Suprapubic skin (tissue), 4 donors: ENCODE results near the gene CDH13. TPM values are rescaled to one million over a fixed set of nuclear protein-coding genes. Genes with fewer than 3 reads are reported as not detected.

ENCODE experiments used
- DNase-seq, 2 donors: peaks; one replicate each; pipeline ENCODE4 v3.0.0-alpha.2; 2019; ENCODE audit warnings: low spot score in 2 of 2
- H3K27ac ChIP-seq: fragments of 200-600 bp; sonication (generic); one replicate; pipeline ENCODE4 v1.5.1; 2019
- H3K27me3 ChIP-seq: fragments of 200-600 bp; sonication (generic); one replicate; pipeline ENCODE4 v1.5.1; 2019
- H3K36me3 ChIP-seq: fragments of 200-600 bp; sonication (generic); one replicate; pipeline ENCODE4 v1.5.1; 2019
- H3K4me1 ChIP-seq: fragments of 200-600 bp; sonication (generic); one replicate; pipeline ENCODE4 v1.5.1; 2019
- H3K4me3 ChIP-seq: fragments of 200-600 bp; sonication (generic); one replicate; pipeline ENCODE4 v1.5.1; 2019; ENCODE audit warnings: mild to moderate bottlenecking
- H3K9me3 ChIP-seq: fragments of 200-600 bp; sonication (generic); one replicate; pipeline ENCODE4 v1.5.1; 2019
- EP300 ChIP-seq: sonication (generic); formaldehyde crosslinking; IDR thresholded peaks from one replicate; pipeline ENCODE4 v1.6.1; 2017; ENCODE audit warnings: antibody characterized with exemption
- POLR2A ChIP-seq, 2 donors: fragments of 450-650 bp; IDR thresholded peaks; one replicate each; pipeline ENCODE4 v1.6.1; 2017; ENCODE audit warnings: antibody characterized with exemption in 2 of 2, mild to moderate bottlenecking in 2 of 2, moderate library complexity in 2 of 2
- POLR2AphosphoS5 ChIP-seq, 3 donors: sonication (generic); formaldehyde crosslinking; IDR thresholded peaks; one replicate each; pipeline ENCODE4 v1.6.1; 2017; ENCODE audit warnings: antibody characterized with exemption in 3 of 3
- WGBS: methylation state at CpG from one replicate; pipeline ENCODE4 v1.1.5; 2018; 5-methylcytosine and 5-hydroxymethylcytosine counted together
- total RNA-seq, 4 donors: library from RNA; depleted of rRNA; stranded (reverse); fragments of >200 nt; gene quantifications; one replicate each; pipeline ENCODE4 v1.1.0, GENCODE V29; 2016
- TF ChIP-seq, protein P1 (sequence below), 2 donors: fragments of 200-600 bp in 1 of 2; fragments of 450-650 bp in 1 of 2; sonication (generic) in 1 of 2; IDR thresholded peaks; one replicate each; pipeline ENCODE4 v1.5.1; 2016 to 2019; ENCODE audit warnings: antibody characterized with exemption in 2 of 2, mild to moderate bottlenecking in 1 of 2, moderate library complexity in 1 of 2

Gene CDH13
- total RNA-seq, 4 donors from 2014 or later = 90.4 to 176 (median 139) TPM

DNA sequence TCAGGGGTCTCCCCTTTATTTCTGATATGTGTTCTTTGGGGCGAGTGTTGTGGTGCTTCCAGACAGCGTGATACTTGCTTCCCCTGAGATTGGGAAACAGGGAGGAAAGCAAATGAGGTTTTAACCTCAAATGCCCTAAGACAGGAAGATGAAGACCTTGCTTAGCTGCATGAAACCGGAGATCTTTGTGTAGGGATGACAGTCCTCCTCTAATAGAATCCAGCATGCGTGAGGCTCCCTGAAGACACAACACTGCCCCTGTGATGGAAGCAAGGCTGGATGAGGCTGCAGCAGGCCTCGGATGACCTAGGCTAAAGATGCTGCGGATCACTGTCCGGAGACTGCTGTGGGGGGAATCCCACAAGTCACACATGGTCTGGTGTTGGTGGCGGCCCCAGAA, 491.0 kb downstream of the CDH13 start:
- no peaks in the 10 kb centered on the region for H3K36me3 ChIP-seq
- H3K27ac ChIP-seq = no peak overlapping the region
- WGBS = 70% methylated on average over 7 of the region's 8 CpGs
- H3K4me3 ChIP-seq = no peak overlapping the region
- H3K4me1 ChIP-seq = peaks cover 4% of the 10 kb centered on the region
- no peaks in the 10 kb centered on the region for H3K9me3 ChIP-seq
- no peak for TF ChIP-seq EP300
- TF ChIP-seq, protein P1, sequence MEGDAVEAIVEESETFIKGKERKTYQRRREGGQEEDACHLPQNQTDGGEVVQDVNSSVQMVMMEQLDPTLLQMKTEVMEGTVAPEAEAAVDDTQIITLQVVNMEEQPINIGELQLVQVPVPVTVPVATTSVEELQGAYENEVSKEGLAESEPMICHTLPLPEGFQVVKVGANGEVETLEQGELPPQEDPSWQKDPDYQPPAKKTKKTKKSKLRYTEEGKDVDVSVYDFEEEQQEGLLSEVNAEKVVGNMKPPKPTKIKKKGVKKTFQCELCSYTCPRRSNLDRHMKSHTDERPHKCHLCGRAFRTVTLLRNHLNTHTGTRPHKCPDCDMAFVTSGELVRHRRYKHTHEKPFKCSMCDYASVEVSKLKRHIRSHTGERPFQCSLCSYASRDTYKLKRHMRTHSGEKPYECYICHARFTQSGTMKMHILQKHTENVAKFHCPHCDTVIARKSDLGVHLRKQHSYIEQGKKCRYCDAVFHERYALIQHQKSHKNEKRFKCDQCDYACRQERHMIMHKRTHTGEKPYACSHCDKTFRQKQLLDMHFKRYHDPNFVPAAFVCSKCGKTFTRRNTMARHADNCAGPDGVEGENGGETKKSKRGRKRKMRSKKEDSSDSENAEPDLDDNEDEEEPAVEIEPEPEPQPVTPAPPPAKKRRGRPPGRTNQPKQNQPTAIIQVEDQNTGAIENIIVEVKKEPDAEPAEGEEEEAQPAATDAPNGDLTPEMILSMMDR (IDR thresholded peaks at IDR 0.05) = no peak
- no peak for TF ChIP-seq POLR2A (IDR thresholded peaks at IDR 0.05)
- no peak for TF ChIP-seq POLR2AphosphoS5 (IDR thresholded peaks at IDR 0.05)
- peaks cover 2% of the 10 kb centered on the region for H3K27me3 ChIP-seq
- DNase-seq = no peak

DNA sequence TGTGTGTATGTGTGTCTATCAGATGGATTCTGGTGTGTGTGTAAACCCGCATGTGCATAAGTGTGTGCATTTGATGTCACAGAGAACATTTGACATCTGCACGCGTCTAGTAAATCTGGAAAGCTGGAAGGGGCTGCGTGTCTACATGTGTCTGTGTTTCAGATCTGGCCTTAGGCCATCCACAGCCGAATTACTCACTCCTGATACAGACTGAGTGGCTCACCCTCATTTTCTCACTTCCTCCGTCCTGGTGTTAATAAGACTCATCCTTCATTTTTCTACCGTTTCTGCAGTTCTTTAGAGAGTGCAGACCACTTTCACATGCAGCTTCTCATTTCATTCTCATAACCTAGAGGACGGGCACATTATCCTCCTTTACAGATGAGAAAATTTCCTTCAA, 491.6 kb downstream of the CDH13 start:
- no peaks in the 10 kb centered on the region for H3K27me3 ChIP-seq
- DNase-seq = no peak
- H3K36me3 ChIP-seq = no peaks in the 10 kb centered on the region
- peaks cover 3% of the 10 kb centered on the region for H3K4me1 ChIP-seq
- no peak overlapping the region for H3K27ac ChIP-seq
- TF ChIP-seq, protein P1 (IDR thresholded peaks at IDR 0.05) = no peak
- TF ChIP-seq POLR2AphosphoS5 (IDR thresholded peaks at IDR 0.05) (no peak), POLR2A (IDR thresholded peaks at IDR 0.05) (no peak), EP300 (no peak)
- H3K9me3 ChIP-seq = no peaks in the 10 kb centered on the region
- no peak overlapping the region for H3K4me3 ChIP-seq
- WGBS = 51% methylated on average over 5 of the region's 8 CpGs

DNA sequence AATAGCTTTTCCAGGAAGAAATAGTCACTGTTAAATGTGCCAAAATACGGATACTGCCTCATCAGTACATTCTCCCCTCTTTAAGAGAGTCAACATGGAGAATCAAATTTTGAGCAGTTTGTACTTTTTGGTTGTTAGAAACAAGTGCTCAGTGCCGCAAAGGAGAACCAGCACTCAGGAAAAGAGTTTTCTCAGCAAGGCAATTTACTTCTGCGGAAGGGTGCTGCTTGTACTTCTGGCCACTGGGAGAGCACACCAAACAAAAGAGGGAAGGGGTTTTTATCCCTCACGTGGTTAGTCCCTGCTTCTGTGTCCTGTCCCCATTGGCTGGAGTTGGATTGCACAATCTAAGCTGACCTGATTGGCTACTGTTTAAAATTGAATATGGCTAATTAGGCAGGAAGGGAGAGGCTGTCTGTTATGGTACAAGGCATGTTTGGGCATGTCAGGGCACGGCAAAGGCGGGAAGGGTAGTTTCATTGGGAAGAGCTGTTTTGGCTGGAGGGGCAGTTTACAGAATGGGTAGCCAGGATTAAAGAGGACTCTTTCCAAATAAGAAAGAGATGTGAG, 499.3 kb downstream of the CDH13 start:
- no peak for DNase-seq
- Histone ChIP-seq H3K27me3 (no peaks in the 10 kb centered on the region), H3K27ac (no peak overlapping the region), H3K4me3 (no peak overlapping the region), H3K36me3 (no peaks in the 10 kb centered on the region), H3K9me3 (no peaks in the 10 kb centered on the region), H3K4me1 (no peaks in the 10 kb centered on the region)
- TF ChIP-seq POLR2AphosphoS5 (IDR thresholded peaks at IDR 0.05) (no peak), POLR2A (IDR thresholded peaks at IDR 0.05) (no peak), EP300 (no peak)
- TF ChIP-seq, protein P1 (IDR thresholded peaks at IDR 0.05) = no peak
- WGBS = 93% methylated on average over 6 of the region's 6 CpGs

DNA sequence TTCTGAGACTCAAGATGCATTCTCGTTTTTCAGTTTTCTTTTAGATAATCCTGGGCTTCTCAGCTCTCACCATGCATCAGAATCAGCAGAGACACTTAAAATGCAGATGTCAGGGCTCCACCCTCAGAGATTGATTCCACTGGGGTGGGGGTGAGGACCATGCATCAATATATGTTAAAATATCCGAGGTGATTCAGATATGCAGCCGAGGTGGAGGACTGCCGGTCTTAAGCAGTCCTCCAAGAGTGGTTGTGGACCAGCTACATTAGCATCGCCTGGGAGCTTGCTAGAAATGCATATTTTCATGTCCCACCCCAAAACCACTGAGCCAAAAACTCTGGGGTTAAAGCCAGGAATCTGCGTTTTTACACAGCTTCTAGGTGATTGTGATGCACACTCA, 501.3 kb downstream of the CDH13 start:
- Histone ChIP-seq H3K4me3 (no peak overlapping the region), H3K27ac (no peak overlapping the region), H3K4me1 (no peaks in the 10 kb centered on the region), H3K9me3 (no peaks in the 10 kb centered on the region), H3K27me3 (no peaks in the 10 kb centered on the region), H3K36me3 (no peaks in the 10 kb centered on the region)
- TF ChIP-seq EP300 (no peak), POLR2AphosphoS5 (IDR thresholded peaks at IDR 0.05) (no peak), POLR2A (IDR thresholded peaks at IDR 0.05) (no peak)
- TF ChIP-seq, protein P1 (IDR thresholded peaks at IDR 0.05) = no peak
- no peak for DNase-seq
- 87% methylated on average over 6 of the region's 6 CpGs for WGBS

DNA sequence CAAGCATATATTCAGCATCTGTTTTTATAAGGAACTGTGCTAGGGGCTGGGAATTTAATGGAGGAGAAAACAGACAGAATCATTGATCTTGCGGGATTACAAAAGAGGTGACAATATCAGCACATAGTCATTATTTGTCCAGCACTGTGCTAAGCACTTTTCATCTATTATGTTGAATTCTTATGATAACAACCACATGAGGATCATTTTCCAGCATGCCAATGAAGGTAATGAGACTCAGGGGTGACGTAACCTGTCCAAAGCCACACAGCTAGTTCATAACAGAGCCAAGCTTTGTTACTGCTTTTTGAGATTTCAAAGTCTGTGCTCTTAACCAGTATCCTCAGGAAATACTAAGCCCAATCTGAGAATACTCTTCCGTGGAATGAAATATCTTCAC, 503.3 kb downstream of the CDH13 start:
- 82% methylated on average over 3 of the region's 3 CpGs for WGBS
- DNase-seq = no peak

More for the DNA sequence above, 503.3 kb downstream of the CDH13 start:
- H3K36me3 ChIP-seq = no peaks in the 10 kb centered on the region
- no peak for TF ChIP-seq POLR2AphosphoS5 (IDR thresholded peaks at IDR 0.05)
- no peak for TF ChIP-seq EP300
- TF ChIP-seq, protein P1 (IDR thresholded peaks at IDR 0.05) = no peak
- TF ChIP-seq POLR2A (IDR thresholded peaks at IDR 0.05) = no peak
- H3K9me3 ChIP-seq = no peaks in the 10 kb centered on the region
- H3K4me3 ChIP-seq = no peak overlapping the region
- H3K27me3 ChIP-seq = no peaks in the 10 kb centered on the region
- no peaks in the 10 kb centered on the region for H3K4me1 ChIP-seq
- H3K27ac ChIP-seq = no peak overlapping the region
